ENCODE data around the gene MAP3K15. TPM values are rescaled to one million over a fixed set of nuclear protein-coding genes. Genes with fewer than 3 reads are reported as not detected.

MAP3K15 gene
- total RNA-seq, 1 experiment from 2014 or later, result 3.8 TPM

GRCh38 chrX:19535476-19535875 lies 20.2 kb upstream of the MAP3K15 start (continued):
- TF ChIP-seq TEAD1 (CRISPR knock-in tag; IDR thresholded peaks at IDR 0.05), result no peak
- no peak for TF ChIP-seq CTCF (IDR thresholded peaks at IDR 0.05)
- TF ChIP-seq ZNF671 (CRISPR knock-in tag; IDR thresholded peaks at IDR 0.05), result no peak

GRCh38 chrX:19532709-19533108 lies 17.4 kb upstream of the MAP3K15 start:
- CTCF ChIA-PET, result interaction anchor here (1.2 kb wide), 1 partner anchor 161 kb away, joined by 6 read pairs; no protein-coding TSS in a partner anchor
- Mint-ChIP-seq H3K36me3 (no peaks in the 10 kb centered on the region), H3K27me3 (ENCODE audit: low read depth) (no peaks in the 10 kb centered on the region), H3K27ac (no peak overlapping the region), H3K4me1 (no peaks in the 10 kb centered on the region), H3K4me3 (no peak overlapping the region), H3K9me3 (no peaks in the 10 kb centered on the region)
- no peak for ATAC-seq
- POLR2A ChIA-PET, result no interaction called here
- no peak for DNase-seq (ENCODE audit: low spot score)
- TF ChIP-seq E2F1 (CRISPR knock-in tag; IDR thresholded peaks at IDR 0.05) (no peak), NFATC4 (CRISPR knock-in tag; IDR thresholded peaks at IDR 0.05) (no peak), FOXJ3 (CRISPR knock-in tag; IDR thresholded peaks at IDR 0.05; ENCODE audit: borderline replicate concordance) (no peak), ATF1 (CRISPR knock-in tag; IDR thresholded peaks at IDR 0.05) (no peak), ZNF512 (CRISPR knock-in tag; IDR thresholded peaks at IDR 0.05; ENCODE audit: borderline replicate concordance) (no peak), USF2 (CRISPR knock-in tag; IDR thresholded peaks at IDR 0.05) (no peak)

- Mint-ChIP-seq H3K4me3 (no peak overlapping the region), H3K27me3 (ENCODE audit: low read depth) (peaks cover 23% of the 10 kb centered on the region), H3K9me3 (no peaks in the 10 kb centered on the region), H3K4me1 (peaks cover 12% of the 10 kb centered on the region), H3K36me3 (no peaks in the 10 kb centered on the region), H3K27ac (no peak overlapping the region)
- CTCF ChIA-PET, result interaction anchor here (1.3 kb wide), 1 partner anchor 146 kb away, joined by 5 read pairs; no protein-coding TSS in a partner anchor
- DNase-seq (ENCODE audit: low spot score), result no peak
- no peak for ATAC-seq
- POLR2A ChIA-PET, result no interaction called here
- TF ChIP-seq FOXJ3 (CRISPR knock-in tag; IDR thresholded peaks at IDR 0.05; ENCODE audit: borderline replicate concordance) (no peak), SP1 (CRISPR knock-in tag; conservative IDR thresholded peaks at IDR 0.05) (no peak), ATF3 (CRISPR knock-in tag; conservative IDR thresholded peaks at IDR 0.05) (no peak), ZNF671 (CRISPR knock-in tag; IDR thresholded peaks at IDR 0.05) (no peak), AR (CRISPR knock-in tag; IDR thresholded peaks at IDR 0.05) (no peak), SMAD4 (CRISPR knock-in tag; IDR thresholded peaks at IDR 0.05) (no peak), FOXK1 (CRISPR knock-in tag; IDR thresholded peaks at IDR 0.05) (no peak), NFE2L1 (CRISPR knock-in tag; IDR thresholded peaks at IDR 0.05) (no peak), E2F1 (CRISPR knock-in tag; IDR thresholded peaks at IDR 0.05) (no peak), NR1H2 (CRISPR knock-in tag; IDR thresholded peaks at IDR 0.05) (no peak), AFF4 (CRISPR knock-in tag; IDR thresholded peaks at IDR 0.05; ENCODE audit: borderline replicate concordance) (no peak), CREB1 (CRISPR knock-in tag; IDR thresholded peaks at IDR 0.05) (no peak), ZNF396 (CRISPR knock-in tag; IDR thresholded peaks at IDR 0.05; ENCODE audit: borderline replicate concordance) (no peak), ZNF317 (CRISPR knock-in tag; IDR thresholded peaks at IDR 0.05; ENCODE audit: borderline replicate concordance, low read depth) (no peak)
These were observed 2.7 kb upstream of the MAP3K15 start for GRCh38 chrX:19517965-19518364.

Data from WTC11 (cell line).